BJ (cell line): ENCODE data around the gene HOXC13. TPM values are rescaled to one million over a fixed set of nuclear protein-coding genes. Genes with fewer than 3 reads are reported as not detected.
A peak's percentile ranks its signal among the peaks of the same experiment; 100 is the strongest.

Experiments
- CTCF ChIA-PET: fragments of 350-600 bp; formaldehyde crosslinking; extraction: SDS; loops from one replicate; lab custom pipeline; 2021; ENCODE audit warnings: antibody characterized with exemption, inconsistent platforms; lab: Yijun Ruan, JAX
- POLR2A ChIA-PET: fragments of 300-600 bp; sonication (Branson Sonifier 250); formaldehyde crosslinking; extraction: SDS; loops from one replicate; lab custom pipeline; 2021; ENCODE audit warnings: antibody characterized with exemption; lab: Charles Lee
- DNase-seq: peaks from one replicate; pipeline ENCODE4 v3.0.0-alpha.2; 2011; ENCODE audit warnings: low read depth
- H3K27me3 ChIP-seq: 2 replicates; pipeline ENCODE4 v1.6.0; 2011; ENCODE audit warnings: low read length; ENCODE audit not compliant: control insufficient read depth, insufficient read depth
- H3K36me3 ChIP-seq: 2 replicates; pipeline ENCODE4 v1.5.1; 2011; ENCODE audit warnings: low read length; ENCODE audit not compliant: control insufficient read depth, insufficient read depth
- H3K4me3 ChIP-seq: 2 replicates; pipeline ENCODE4 v1.5.1; 2011; ENCODE audit warnings: low read depth, mild to moderate bottlenecking, control low read depth, low read length
- CTCF ChIP-seq: IDR thresholded peaks from 2 replicates; pipeline ENCODE4 v1.5.1; 2011; ENCODE audit warnings: low read depth, mild to moderate bottlenecking, control low read depth, inconsistent platforms, low read length, moderate library complexity; ENCODE audit not compliant: insufficient read depth
- polyA plus RNA-seq: library from polyadenylated mRNA; depleted of rRNA; stranded (reverse); fragments of >200 nt; gene quantifications from 2 replicates; pipeline ENCODE4 v1.2.3, GENCODE V29; 2011

Gene HOXC13
- polyA plus RNA-seq, 1 experiment: 1.0 TPM

GRCh38 chr12:53940443-53941014, 1.9 kb downstream of the HOXC13 start:
- Histone ChIP-seq H3K4me3 (peak overlapping the region; percentile 44; the same call in 1 of the 2 replicates), H3K27me3 (peaks cover 69% of the 10 kb centered on the region), H3K36me3 (no peaks in the 10 kb centered on the region)
- no peak for TF ChIP-seq CTCF
- POLR2A ChIA-PET: interaction anchor here (0.6 kb wide), 1 partner anchor 14 kb away, joined by 8 read pairs; the partner anchor contains the start of gene HOXC12
- CTCF ChIA-PET: interaction anchor here (1.3 kb wide), 1 partner anchor 267 kb away, joined by 4 read pairs; no protein-coding TSS in a partner anchor
- DNase-seq: no peak

- POLR2A ChIA-PET: no interaction called here
Observed at GRCh38 chr12:53941187-53941586, 2.6 kb downstream of the HOXC13 start.

GRCh38 chr12:53941750-53942149, 3.1 kb downstream of the HOXC13 start:
- H3K27me3 ChIP-seq: peaks cover 70% of the 10 kb centered on the region
- H3K4me3 ChIP-seq: no peak overlapping the region
- POLR2A ChIA-PET: no interaction called here
- no peaks in the 10 kb centered on the region for H3K36me3 ChIP-seq
- DNase-seq: no peak
- CTCF ChIA-PET: interaction anchor here (1.2 to 1.3 kb wide), 3 partner anchors 12 to 266 kb away, joined by 3 to 4 read pairs (median 4); no protein-coding TSS in a partner anchor
- TF ChIP-seq CTCF: no peak

More at GRCh38 chr12:53941187-53941586, 2.6 kb downstream of the HOXC13 start:
- CTCF ChIA-PET: interaction anchor here (1.2 to 1.3 kb wide), 3 partner anchors 12 to 266 kb away, joined by 3 to 4 read pairs (median 4); no protein-coding TSS in a partner anchor
- no peak for TF ChIP-seq CTCF
- Histone ChIP-seq H3K4me3 (no peak overlapping the region), H3K36me3 (no peaks in the 10 kb centered on the region), H3K27me3 (peaks cover 69% of the 10 kb centered on the region)
- DNase-seq: no peak

- POLR2A ChIA-PET: no interaction called here
- Histone ChIP-seq H3K4me3 (no peak overlapping the region), H3K36me3 (no peaks in the 10 kb centered on the region), H3K27me3 (peaks cover 65% of the 10 kb centered on the region)
- CTCF ChIA-PET: interaction anchor here (1.2 kb wide), 2 partner anchors 11 to 240 kb away, joined by 3 to 4 read pairs; no protein-coding TSS in a partner anchor
- DNase-seq: no peak
- no peak for TF ChIP-seq CTCF
Observed at GRCh38 chr12:53942467-53942997, 3.9 kb downstream of the HOXC13 start.

GRCh38 chr12:53944209-53944608, 5.6 kb downstream of the HOXC13 start:
- ChIA-PET CTCF (no interaction called here), POLR2A (no interaction called here)
- Histone ChIP-seq H3K27me3 (peaks cover 57% of the 10 kb centered on the region), H3K4me3 (no peak overlapping the region), H3K36me3 (no peaks in the 10 kb centered on the region)
- no peak for TF ChIP-seq CTCF
- no peak for DNase-seq
